ENCODE data around the gene UBTD1.

- TF ChIP-seq YY1 (IDR thresholded peaks at IDR 0.05; ENCODE audit: insufficient read depth, insufficient read length) (no peak), SUZ12 (IDR thresholded peaks at IDR 0.05; ENCODE audit: extremely low read depth, insufficient read depth, insufficient read length) (no peak), ZNF274 (IDR thresholded peaks at IDR 0.05; ENCODE audit: low read depth, low read length) (no peak)
Observed at GRCh38 chr10:97618285-97618684, 119.6 kb downstream of the UBTD1 start.
